NB4 (cell line): ENCODE measurements around the gene LHX2.

ENCODE experiments used
- DNase-seq: peaks from one replicate; pipeline ENCODE4 v3.0.0; 2010; ENCODE audit warnings: low read depth
- H3K4me3 ChIP-seq: one replicate; pipeline ENCODE4 v1.5.1; 2011; ENCODE audit warnings: mild to moderate bottlenecking, low read depth, low read length, moderate library complexity
- MYC ChIP-seq: IDR thresholded peaks from 2 replicates; pipeline ENCODE4 v1.6.1; 2011; ENCODE audit warnings: low read depth, low read length
- POLR2A ChIP-seq: IDR thresholded peaks from 2 replicates; pipeline ENCODE4 v1.6.1; 2011; ENCODE audit warnings: mild to moderate bottlenecking; ENCODE audit not compliant: insufficient read length; ENCODE audit errors: extremely low read depth
- TF ChIP-seq, protein P1 (sequence below): IDR thresholded peaks from 2 replicates; pipeline ENCODE4 v1.6.1; 2011; ENCODE audit warnings: low read depth, low read length
- TF ChIP-seq, protein P2 (sequence below): IDR thresholded peaks from one replicate; pipeline ENCODE4 v1.5.1; 2012; ENCODE audit warnings: low read depth, low read length

The LHX2 gene, protein sequence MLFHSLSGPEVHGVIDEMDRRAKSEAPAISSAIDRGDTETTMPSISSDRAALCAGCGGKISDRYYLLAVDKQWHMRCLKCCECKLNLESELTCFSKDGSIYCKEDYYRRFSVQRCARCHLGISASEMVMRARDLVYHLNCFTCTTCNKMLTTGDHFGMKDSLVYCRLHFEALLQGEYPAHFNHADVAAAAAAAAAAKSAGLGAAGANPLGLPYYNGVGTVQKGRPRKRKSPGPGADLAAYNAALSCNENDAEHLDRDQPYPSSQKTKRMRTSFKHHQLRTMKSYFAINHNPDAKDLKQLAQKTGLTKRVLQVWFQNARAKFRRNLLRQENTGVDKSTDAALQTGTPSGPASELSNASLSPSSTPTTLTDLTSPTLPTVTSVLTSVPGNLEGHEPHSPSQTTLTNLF

DNA sequence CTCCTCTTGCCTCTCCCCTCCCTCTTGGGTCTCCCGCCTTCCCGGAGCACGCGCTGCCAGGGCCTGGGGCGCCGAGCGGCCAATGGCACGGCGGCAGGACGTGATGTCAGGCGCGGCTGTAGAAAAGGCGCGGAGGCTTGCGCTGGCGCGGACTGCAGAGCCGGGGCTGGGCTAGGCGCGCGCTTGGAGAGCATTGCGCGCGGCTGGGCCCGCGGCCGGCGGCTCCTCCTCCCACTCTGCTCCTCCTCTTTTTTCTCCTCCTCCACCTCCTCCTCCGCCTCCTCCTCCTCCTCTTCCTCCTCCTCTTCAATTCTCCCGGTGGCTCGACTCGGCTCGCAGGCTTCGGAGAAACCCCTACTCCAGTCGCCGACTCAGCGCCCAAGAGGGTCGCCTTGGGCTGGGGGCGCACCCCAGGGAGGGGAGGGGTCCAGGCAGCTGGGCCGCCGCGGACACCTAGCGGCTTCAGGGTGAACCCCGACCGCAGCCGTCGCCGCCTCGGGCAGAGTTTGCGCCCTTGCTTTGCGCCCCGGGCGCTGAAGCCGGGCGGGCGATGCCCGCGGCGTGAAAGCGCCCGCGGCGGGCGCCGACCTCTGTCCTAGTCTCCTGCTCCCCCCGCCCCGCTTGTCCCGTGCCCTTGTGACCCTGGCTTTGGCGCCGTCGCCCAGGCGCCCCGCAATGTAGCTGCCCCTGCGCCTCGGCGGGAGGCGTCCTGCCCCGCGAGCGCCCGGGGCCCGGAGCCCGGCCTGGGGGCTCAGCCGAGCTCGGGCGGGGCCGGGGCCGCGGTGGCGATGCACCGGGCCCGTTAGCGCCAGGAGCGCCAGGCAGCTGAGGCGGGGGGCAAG, at the start of gene LHX2:
Gene LHX2 (plus strand): TSS at position 309 of the 842 bp plus-strand sequence. CDS start 581 bp downstream, outside the sequence.
- DNase-seq, result peak; percentile 80
- no peak within 1 kb of the TSS for H3K4me3 ChIP-seq

DNA sequence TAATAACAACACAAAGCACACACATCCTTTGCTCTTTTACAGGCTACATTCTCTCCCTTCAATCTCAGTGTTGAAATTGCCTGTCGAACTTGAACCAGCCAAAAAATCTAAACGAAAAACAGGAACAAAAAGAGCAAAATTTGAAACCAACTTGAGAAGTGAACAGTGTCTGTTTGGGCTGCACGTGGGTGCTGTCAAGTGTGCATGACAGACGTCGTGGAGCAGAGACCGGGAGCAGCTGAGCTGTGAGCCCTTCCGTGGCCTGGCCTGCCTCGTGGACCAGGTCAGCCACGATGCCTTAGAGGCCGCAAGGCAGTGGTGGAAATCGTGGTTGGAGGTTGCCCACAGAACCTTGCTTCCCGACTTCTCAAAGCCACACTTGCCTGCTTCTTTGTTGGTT, 46.8 kb upstream of the LHX2 start:
- TF ChIP-seq, protein P1, sequence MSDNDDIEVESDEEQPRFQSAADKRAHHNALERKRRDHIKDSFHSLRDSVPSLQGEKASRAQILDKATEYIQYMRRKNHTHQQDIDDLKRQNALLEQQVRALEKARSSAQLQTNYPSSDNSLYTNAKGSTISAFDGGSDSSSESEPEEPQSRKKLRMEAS, result peak; percentile 45; the same call in 1 of the 2 replicates
- TF ChIP-seq, protein P2, sequence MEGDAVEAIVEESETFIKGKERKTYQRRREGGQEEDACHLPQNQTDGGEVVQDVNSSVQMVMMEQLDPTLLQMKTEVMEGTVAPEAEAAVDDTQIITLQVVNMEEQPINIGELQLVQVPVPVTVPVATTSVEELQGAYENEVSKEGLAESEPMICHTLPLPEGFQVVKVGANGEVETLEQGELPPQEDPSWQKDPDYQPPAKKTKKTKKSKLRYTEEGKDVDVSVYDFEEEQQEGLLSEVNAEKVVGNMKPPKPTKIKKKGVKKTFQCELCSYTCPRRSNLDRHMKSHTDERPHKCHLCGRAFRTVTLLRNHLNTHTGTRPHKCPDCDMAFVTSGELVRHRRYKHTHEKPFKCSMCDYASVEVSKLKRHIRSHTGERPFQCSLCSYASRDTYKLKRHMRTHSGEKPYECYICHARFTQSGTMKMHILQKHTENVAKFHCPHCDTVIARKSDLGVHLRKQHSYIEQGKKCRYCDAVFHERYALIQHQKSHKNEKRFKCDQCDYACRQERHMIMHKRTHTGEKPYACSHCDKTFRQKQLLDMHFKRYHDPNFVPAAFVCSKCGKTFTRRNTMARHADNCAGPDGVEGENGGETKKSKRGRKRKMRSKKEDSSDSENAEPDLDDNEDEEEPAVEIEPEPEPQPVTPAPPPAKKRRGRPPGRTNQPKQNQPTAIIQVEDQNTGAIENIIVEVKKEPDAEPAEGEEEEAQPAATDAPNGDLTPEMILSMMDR, result no peak
- TF ChIP-seq POLR2A, result no peak
- H3K4me3 ChIP-seq, result no peak overlapping the region
- DNase-seq, result no peak

More for the DNA sequence above, at the start of gene LHX2:
- TF ChIP-seq MYC (no peak), POLR2A (no peak)
- TF ChIP-seq, protein P1, result no peak
- TF ChIP-seq, protein P2, result no peak

DNA sequence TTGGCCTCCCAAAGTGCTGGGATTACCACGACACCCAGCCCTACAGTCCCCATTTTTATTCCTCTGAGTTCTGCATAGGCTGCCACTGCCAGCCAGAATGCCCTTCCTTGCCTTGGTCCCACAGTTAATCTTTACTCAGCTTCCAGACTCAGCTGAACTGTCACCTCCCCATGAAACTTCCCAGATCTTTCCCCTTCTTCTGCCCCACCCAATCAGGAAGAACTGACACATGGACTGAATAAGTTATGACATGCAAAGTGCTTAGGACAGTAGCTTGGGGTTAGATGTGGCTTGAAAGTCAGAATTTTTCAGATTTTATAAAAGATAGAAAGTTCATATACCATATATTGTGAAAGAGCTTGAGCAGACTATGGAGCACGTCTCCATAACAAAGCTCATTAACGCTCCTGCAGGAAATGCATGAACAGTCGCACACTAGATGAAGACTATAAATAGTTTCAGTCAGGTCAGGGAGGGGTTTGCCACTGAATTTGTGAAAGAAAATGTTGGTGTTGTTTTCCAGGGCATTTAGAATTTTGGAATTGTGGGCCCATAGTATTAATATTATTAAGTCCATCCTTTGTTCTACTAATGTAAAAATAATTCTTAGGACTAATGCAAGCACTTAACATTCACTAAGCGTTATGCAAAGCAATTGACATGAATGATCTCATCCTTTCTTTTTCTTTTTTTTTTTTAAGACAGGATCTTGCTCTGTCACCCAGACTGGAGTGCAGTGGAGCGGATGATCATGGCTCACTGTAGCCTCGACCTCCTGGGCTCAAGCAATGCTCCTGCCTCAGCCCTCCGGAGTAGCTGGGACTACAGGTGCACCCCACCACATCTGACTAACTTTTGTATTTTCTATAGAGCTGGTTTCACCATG, 45.5 kb upstream of the LHX2 start:
- TF ChIP-seq, protein P2, result no peak
- TF ChIP-seq POLR2A (no peak), MYC (no peak)
- TF ChIP-seq, protein P1, result no peak
- no peak overlapping the region for H3K4me3 ChIP-seq
- no peak for DNase-seq

DNA sequence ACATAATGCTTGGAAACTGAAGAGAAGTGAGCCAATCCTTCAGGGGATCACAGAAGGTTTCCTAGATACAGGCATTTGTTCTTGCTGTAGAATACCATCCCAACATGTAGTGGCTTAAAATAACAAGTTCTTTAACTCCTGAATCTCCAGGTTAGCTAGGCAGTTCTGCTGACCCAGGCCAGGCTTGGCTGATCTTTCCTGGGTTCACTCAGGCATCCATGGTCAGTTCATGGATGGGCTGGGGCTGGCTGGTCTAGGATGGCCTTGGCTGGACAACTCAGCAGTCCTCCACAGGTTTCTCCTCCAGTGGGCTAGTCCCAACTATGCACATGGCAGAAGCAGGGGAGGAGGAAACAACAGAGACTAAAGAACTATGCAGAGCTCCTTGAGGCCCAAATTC, 44.2 kb upstream of the LHX2 start:
- H3K4me3 ChIP-seq, result no peak overlapping the region
- TF ChIP-seq, protein P1, result no peak
- no peak for TF ChIP-seq POLR2A
- TF ChIP-seq, protein P2, result no peak
- no peak for TF ChIP-seq MYC
- no peak for DNase-seq

DNA sequence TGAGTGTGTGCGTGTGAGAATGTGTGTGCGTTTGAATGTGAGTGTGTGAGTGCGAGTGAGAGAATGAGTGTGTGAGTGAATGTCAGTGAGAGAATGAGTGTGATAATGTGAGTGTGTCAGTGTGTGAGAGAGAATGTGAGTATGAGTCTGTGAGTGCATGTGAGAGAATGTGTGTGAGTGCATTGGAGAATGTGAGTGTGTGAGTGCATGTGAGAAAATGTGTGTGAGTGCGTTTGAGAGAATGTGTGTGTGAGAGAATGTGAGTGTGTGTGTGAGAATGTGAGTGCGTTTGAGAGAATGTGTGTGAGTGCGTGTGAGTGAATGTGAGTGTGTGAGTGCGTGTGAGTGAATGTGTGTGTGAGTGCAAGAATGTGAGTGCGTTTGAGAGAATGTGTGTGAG, 39.0 kb upstream of the LHX2 start:
- H3K4me3 ChIP-seq, result no peak overlapping the region
- DNase-seq, result no peak
- TF ChIP-seq MYC (no peak), POLR2A (no peak)
- TF ChIP-seq, protein P1, result no peak
- TF ChIP-seq, protein P2, result no peak
